Sigmoid colon (tissue), 7 donors: ENCODE measurements around the gene PFKL. TPM values are rescaled to one million over a fixed set of nuclear protein-coding genes. Genes with fewer than 3 reads are reported as not detected.

Source experiments
- DNase-seq: peaks from one replicate; pipeline ENCODE4 v3.0.0-alpha.2; 2019
- H3K27ac ChIP-seq, 4 donors: fragments of 200-600 bp; sonication (generic); one replicate each; pipeline ENCODE4 v1.5.1; 2016 to 2019; ENCODE audit warnings: mild to moderate bottlenecking in 1 of 4
- H3K27me3 ChIP-seq, 3 donors: fragments of 200-600 bp; sonication (generic); one replicate each; pipeline ENCODE4 v1.5.1; 2019; ENCODE audit warnings: mild to moderate bottlenecking in 1 of 3
- H3K36me3 ChIP-seq, 4 donors: fragments of 200-600 bp; sonication (generic); one replicate each; pipeline ENCODE4 v1.5.1; 2016 to 2019
- H3K4me1 ChIP-seq, 4 donors: fragments of 200-600 bp; sonication (generic); one replicate each; pipeline ENCODE4 v1.5.1; 2017 to 2019
- H3K4me3 ChIP-seq, 4 donors: fragments of 200-600 bp; sonication (generic); one replicate each; pipeline ENCODE4 v1.5.1; 2017 to 2019; ENCODE audit warnings: mild to moderate bottlenecking in 2 of 4, moderate library complexity in 1 of 4
- H3K9me3 ChIP-seq, 4 donors: fragments of 200-600 bp in 3 of 4; sonication (generic) in 3 of 4; one replicate each; pipeline versions ENCODE4 v1.5.1 to v1.6.1; 2013 to 2019
- EP300 ChIP-seq, 4 donors: sonication (generic); formaldehyde crosslinking; IDR thresholded peaks; one replicate each; pipeline ENCODE4 v1.6.1; 2017; ENCODE audit warnings: antibody characterized with exemption in 4 of 4
- POLR2A ChIP-seq, 2 donors: fragments of 450-650 bp; IDR thresholded peaks; one replicate each; pipeline ENCODE4 v1.6.1; 2016; ENCODE audit warnings: antibody characterized with exemption in 2 of 2, mild to moderate bottlenecking in 2 of 2, moderate library complexity in 2 of 2
- POLR2AphosphoS5 ChIP-seq, 4 donors: sonication (generic); formaldehyde crosslinking; IDR thresholded peaks; one replicate each; pipeline ENCODE4 v1.6.1; 2017; ENCODE audit warnings: antibody characterized with exemption in 4 of 4
- WGBS, 2 donors: extraction: QIAGEN DNeasy Blood & Tissue Kit; methylation state at CpG; one replicate each; pipeline ENCODE4 v1.1.7; 2013; 5-methylcytosine and 5-hydroxymethylcytosine counted together
- intact Hi-C: fragments of 100-400 bp; cut with DNase I; formaldehyde crosslinking; loops from one replicate; pipeline ENCODE4 v1.15.1; 2023
- polyA plus RNA-seq, 3 donors: library from polyadenylated mRNA; stranded (reverse); fragments of 200-250 nt; gene quantifications; one replicate each; pipeline ENCODE4 v1.2.3, GENCODE V29; 2013
- total RNA-seq, 4 donors: library from RNA; depleted of rRNA; stranded (reverse); fragments of >200 nt; gene quantifications; one replicate each; pipeline ENCODE4 v1.1.0, GENCODE V29; 2016
- TF ChIP-seq, protein P1 (sequence below), 4 experiments: fragments of 450-650 bp in 3 of 4; fragments of 200-600 bp in 1 of 4; IDR thresholded peaks; one replicate each; pipeline ENCODE4 v1.5.1; 2016 to 2019; ENCODE audit warnings: antibody characterized with exemption in 4 of 4, mild to moderate bottlenecking in 3 of 4, moderate library complexity in 2 of 4
- donor health status: healthy with polysubstance abuse.
- donor health status: Bipolar disorder and iron deficiency.
- donor health status: healthy.

Gene PFKL
- total and polyA plus RNA-seq, 7 donors: 38.0 to 159 (median 69.8) TPM

DNA sequence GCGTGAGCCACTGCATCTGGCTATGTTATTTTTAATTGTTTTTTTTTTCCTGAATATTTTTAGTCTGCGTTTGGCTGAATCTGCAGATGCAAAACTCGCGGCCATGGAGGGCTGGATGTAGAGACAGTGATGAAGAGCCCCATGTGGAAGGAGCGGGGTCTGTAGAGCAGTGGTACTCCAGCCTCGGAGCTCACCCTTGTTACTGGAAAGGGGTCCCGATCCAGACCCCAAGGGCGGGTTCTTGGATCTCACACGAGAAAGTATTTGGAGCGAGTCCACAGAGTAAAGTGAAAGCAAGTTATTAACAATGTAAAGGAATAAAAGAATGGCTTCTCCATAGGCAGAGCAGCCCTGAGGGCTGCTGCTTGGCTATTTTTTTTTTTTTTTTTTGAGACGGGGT, 56.3 kb downstream of the PFKL start:
- WGBS, 2 donors: 90 to 94% methylated on average over 11 of the region's 11 CpGs
- no peak for DNase-seq
- Histone ChIP-seq H3K4me1 (no peaks in the 10 kb centered on the region), H3K4me3 (no peak overlapping the region), H3K27me3 (peaks cover 0 to 22% (median 3%) of the 10 kb centered on the region in 3 donors), H3K9me3 (no peaks in the 10 kb centered on the region), H3K27ac (no peak overlapping the region), H3K36me3 (no peaks in the 10 kb centered on the region)
- intact Hi-C loops: no loop called here
- TF ChIP-seq EP300 (IDR thresholded peaks at IDR 0.05) (no peak), POLR2A (IDR thresholded peaks at IDR 0.05) (no peak), POLR2AphosphoS5 (IDR thresholded peaks at IDR 0.05) (no peak)
- TF ChIP-seq, protein P1, sequence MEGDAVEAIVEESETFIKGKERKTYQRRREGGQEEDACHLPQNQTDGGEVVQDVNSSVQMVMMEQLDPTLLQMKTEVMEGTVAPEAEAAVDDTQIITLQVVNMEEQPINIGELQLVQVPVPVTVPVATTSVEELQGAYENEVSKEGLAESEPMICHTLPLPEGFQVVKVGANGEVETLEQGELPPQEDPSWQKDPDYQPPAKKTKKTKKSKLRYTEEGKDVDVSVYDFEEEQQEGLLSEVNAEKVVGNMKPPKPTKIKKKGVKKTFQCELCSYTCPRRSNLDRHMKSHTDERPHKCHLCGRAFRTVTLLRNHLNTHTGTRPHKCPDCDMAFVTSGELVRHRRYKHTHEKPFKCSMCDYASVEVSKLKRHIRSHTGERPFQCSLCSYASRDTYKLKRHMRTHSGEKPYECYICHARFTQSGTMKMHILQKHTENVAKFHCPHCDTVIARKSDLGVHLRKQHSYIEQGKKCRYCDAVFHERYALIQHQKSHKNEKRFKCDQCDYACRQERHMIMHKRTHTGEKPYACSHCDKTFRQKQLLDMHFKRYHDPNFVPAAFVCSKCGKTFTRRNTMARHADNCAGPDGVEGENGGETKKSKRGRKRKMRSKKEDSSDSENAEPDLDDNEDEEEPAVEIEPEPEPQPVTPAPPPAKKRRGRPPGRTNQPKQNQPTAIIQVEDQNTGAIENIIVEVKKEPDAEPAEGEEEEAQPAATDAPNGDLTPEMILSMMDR (IDR thresholded peaks at IDR 0.05): no peak

DNA sequence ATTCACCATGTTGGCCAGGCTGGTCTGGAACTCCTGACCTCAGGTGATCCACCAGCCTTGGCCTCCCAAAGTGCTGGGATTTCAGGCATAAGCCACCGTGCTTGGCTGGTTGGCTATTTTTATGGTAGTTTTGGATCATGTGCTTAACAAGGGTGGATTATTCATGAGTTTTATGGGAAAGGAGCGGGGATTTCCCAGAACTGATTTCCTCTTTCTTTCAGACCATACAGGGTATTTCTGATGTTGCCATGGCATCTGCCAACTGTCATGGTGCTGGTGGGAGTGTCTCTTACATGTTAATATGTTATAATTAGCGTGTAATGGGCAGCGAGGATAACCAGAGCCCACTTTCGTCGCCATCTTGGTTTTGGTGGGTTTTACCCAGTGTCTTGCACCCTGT, 56.8 kb downstream of the PFKL start:
- TF ChIP-seq, protein P1 (IDR thresholded peaks at IDR 0.05): no peak
- TF ChIP-seq POLR2AphosphoS5 (IDR thresholded peaks at IDR 0.05) (no peak), EP300 (IDR thresholded peaks at IDR 0.05) (no peak), POLR2A (IDR thresholded peaks at IDR 0.05) (no peak)
- intact Hi-C loops: no loop called here
- no peak overlapping the region for H3K4me3 ChIP-seq
- no peaks in the 10 kb centered on the region for H3K36me3 ChIP-seq
- 73 to 82% methylated on average over 6 of the region's 6 CpGs for WGBS, 2 donors
- DNase-seq: no peak
- H3K27ac ChIP-seq: no peak overlapping the region
- H3K4me1 ChIP-seq: no peaks in the 10 kb centered on the region
- H3K27me3 ChIP-seq: peaks cover 0 to 17% (median 0%) of the 10 kb centered on the region in 3 donors
- H3K9me3 ChIP-seq: no peaks in the 10 kb centered on the region

DNA sequence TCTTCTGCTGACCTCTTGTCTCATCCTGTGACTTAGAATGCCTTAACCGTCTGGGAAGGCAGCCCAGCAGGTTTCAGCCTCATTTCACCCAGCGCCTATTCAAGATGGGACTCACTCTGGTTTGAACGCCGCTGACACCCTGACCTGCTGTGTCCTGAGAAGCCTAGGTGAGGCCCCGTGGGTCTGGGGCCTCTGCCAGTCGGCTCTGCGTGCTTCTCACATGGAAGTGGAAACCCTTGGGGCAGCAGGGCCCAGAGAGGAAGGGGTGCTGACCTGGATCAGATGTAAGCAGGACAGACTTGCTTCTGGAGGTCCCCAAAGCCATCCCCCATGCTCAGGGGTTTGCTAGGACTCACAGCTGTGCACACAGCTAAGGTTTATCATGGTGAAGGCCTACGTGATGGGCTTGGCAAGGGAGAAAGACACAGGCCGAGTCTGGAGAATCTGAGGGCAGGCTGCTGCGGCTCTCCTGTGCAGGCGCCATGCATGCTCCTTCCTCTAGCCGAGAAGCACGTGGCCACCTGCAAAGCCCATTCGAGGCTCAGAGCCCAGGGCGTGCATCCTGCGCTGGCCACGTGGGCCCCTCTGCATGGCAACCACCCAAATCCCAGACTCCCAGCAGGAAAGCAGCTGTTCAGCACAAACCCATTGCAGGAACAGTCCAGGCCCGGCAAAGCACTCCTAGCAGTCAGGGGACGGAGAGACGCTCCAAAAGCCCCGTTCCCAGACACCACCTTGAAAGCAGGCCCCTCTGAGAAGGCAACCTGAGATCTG, 57.4 kb downstream of the PFKL start:
- intact Hi-C loops: no loop called here
- TF ChIP-seq POLR2A (IDR thresholded peaks at IDR 0.05) (no peak), POLR2AphosphoS5 (IDR thresholded peaks at IDR 0.05) (no peak), EP300 (IDR thresholded peaks at IDR 0.05) (no peak)
- TF ChIP-seq, protein P1 (IDR thresholded peaks at IDR 0.05): no peak
- Histone ChIP-seq H3K27ac (no peak overlapping the region), H3K27me3 (peaks cover 0 to 11% (median 0%) of the 10 kb centered on the region in 3 donors), H3K36me3 (no peaks in the 10 kb centered on the region), H3K4me3 (no peak overlapping the region), H3K9me3 (no peaks in the 10 kb centered on the region), H3K4me1 (no peaks in the 10 kb centered on the region)
- WGBS, 2 donors: 88 to 92% methylated on average over 21 of the region's 21 CpGs
- DNase-seq: no peak

DNA sequence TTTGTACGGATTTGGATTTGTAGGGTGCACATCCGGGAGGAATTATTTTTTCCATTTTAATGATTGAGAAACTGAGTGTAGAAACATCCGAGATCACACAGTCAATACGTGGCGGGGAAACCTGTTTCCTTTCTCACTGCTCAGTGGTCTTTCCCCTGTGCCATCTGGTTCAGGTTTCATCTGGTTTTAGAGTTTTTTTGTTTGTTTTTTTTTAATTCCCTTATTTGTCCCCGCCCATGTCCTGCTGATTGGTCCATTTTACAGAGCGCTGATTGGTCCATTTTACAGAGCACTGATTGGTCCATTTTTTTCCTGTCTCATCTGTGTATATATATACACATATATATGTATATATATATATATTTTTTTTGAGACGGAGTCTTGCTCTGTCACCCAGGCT, 59.5 kb downstream of the PFKL start:
- no peak for DNase-seq
- Histone ChIP-seq H3K9me3 (peaks cover 0 to 2% (median 0%) of the 10 kb centered on the region in 4 donors), H3K4me3 (no peak overlapping the region), H3K4me1 (no peaks in the 10 kb centered on the region), H3K27me3 (peaks cover 0 to 5% (median 0%) of the 10 kb centered on the region in 3 donors), H3K27ac (no peak overlapping the region), H3K36me3 (no peaks in the 10 kb centered on the region)
- WGBS, 2 donors: 82 to 90% methylated on average over 8 of the region's 8 CpGs
- TF ChIP-seq, protein P1 (IDR thresholded peaks at IDR 0.05): no peak
- TF ChIP-seq POLR2A (IDR thresholded peaks at IDR 0.05) (no peak), POLR2AphosphoS5 (IDR thresholded peaks at IDR 0.05) (no peak), EP300 (IDR thresholded peaks at IDR 0.05) (no peak)
- intact Hi-C loops: no loop called here
